Measurements from ENCODE around the gene ADTRP. TPM values are rescaled to one million over a fixed set of nuclear protein-coding genes. Genes with fewer than 3 reads are reported as not detected.

ADTRP gene
- total RNA-seq, 1 donor from 2014 or later: under 0.01 TPM

GRCh38 chr6:11791354-11792107, 12.9 kb upstream of the ADTRP start:
- no peaks in the 10 kb centered on the region for H3K36me3 ChIP-seq (ENCODE audit: control insufficient read depth in 3 of 3, insufficient read depth in 3 of 3, low read length in 3 of 3)
- H3K4me1 ChIP-seq (ENCODE audit: control insufficient read depth in 3 of 3, insufficient read depth in 3 of 3, low read length in 3 of 3): no peaks in the 10 kb centered on the region
- no peak overlapping the region for H3K9ac ChIP-seq (ENCODE audit: low read depth in 1 of 3, low read length in 3 of 3)
- peaks cover 0 to 3% (median 0%) of the 10 kb centered on the region in 3 donors for H3K9me3 ChIP-seq (ENCODE audit: control insufficient read depth in 3 of 3, low read length in 3 of 3)
- no peak overlapping the region for H3K4me3 ChIP-seq (ENCODE audit: low read length in 3 of 3)
- H3K27me3 ChIP-seq (ENCODE audit: control insufficient read depth in 3 of 3, insufficient read depth in 3 of 3, low read length in 3 of 3): no peaks in the 10 kb centered on the region
- no peak overlapping the region for H3K27ac ChIP-seq (ENCODE audit: low read depth, low read length)

DNA sequence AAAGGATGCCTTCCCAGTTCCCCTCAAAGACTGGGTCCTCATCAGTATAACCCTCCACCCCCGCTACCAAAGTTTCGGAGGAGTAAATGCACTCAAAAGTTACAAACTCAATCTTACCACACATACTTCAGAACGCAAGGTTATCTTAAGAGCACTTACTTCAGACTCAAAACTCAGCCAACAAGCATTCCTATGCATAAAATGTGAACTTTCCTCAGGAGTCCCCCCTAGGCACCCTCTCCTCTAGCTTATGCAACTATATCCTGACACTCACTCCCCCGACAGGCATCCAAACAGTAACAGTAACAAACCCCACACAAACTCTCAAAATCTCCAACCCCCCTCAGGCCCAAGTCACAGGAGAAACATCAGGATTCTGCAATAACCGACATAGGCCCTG, 11.1 kb upstream of the ADTRP start:
- no peak overlapping the region for H3K27ac ChIP-seq (ENCODE audit: low read depth, low read length)

GRCh38 chr6:11788043-11788442, 9.4 kb upstream of the ADTRP start:
- Histone ChIP-seq H3K4me3 (ENCODE audit: low read length in 3 of 3) (no peak overlapping the region), H3K27me3 (ENCODE audit: control insufficient read depth in 3 of 3, insufficient read depth in 3 of 3, low read length in 3 of 3) (no peaks in the 10 kb centered on the region), H3K27ac (ENCODE audit: low read depth, low read length) (no peak overlapping the region)

More for the DNA sequence above, 11.1 kb upstream of the ADTRP start:
- Histone ChIP-seq H3K4me3 (ENCODE audit: low read length in 3 of 3) (no peak overlapping the region), H3K27me3 (ENCODE audit: control insufficient read depth in 3 of 3, insufficient read depth in 3 of 3, low read length in 3 of 3) (no peaks in the 10 kb centered on the region), H3K4me1 (ENCODE audit: control insufficient read depth in 3 of 3, insufficient read depth in 3 of 3, low read length in 3 of 3) (no peaks in the 10 kb centered on the region), H3K36me3 (ENCODE audit: control insufficient read depth in 3 of 3, insufficient read depth in 3 of 3, low read length in 3 of 3) (no peaks in the 10 kb centered on the region), H3K9ac (ENCODE audit: low read depth in 1 of 3, low read length in 3 of 3) (no peak overlapping the region), H3K9me3 (ENCODE audit: control insufficient read depth in 3 of 3, low read length in 3 of 3) (peaks cover 0 to 3% (median 0%) of the 10 kb centered on the region in 3 donors)

GRCh38 chr6:11785774-11786579, 7.4 kb upstream of the ADTRP start:
- no peaks in the 10 kb centered on the region for H3K4me1 ChIP-seq (ENCODE audit: control insufficient read depth in 3 of 3, insufficient read depth in 3 of 3, low read length in 3 of 3)
- H3K36me3 ChIP-seq (ENCODE audit: control insufficient read depth in 3 of 3, insufficient read depth in 3 of 3, low read length in 3 of 3): no peaks in the 10 kb centered on the region
- H3K27me3 ChIP-seq (ENCODE audit: control insufficient read depth in 3 of 3, insufficient read depth in 3 of 3, low read length in 3 of 3): no peaks in the 10 kb centered on the region
- H3K9me3 ChIP-seq (ENCODE audit: control insufficient read depth in 3 of 3, low read length in 3 of 3): no peaks in the 10 kb centered on the region
- H3K27ac ChIP-seq (ENCODE audit: low read depth, low read length): no peak overlapping the region
- H3K9ac ChIP-seq (ENCODE audit: low read depth in 1 of 3, low read length in 3 of 3): no peak overlapping the region
- no peak overlapping the region for H3K4me3 ChIP-seq (ENCODE audit: low read length in 3 of 3)

More at GRCh38 chr6:11788043-11788442, 9.4 kb upstream of the ADTRP start:
- Histone ChIP-seq H3K4me1 (ENCODE audit: control insufficient read depth in 3 of 3, insufficient read depth in 3 of 3, low read length in 3 of 3) (no peaks in the 10 kb centered on the region), H3K9ac (ENCODE audit: low read depth in 1 of 3, low read length in 3 of 3) (no peak overlapping the region), H3K36me3 (ENCODE audit: control insufficient read depth in 3 of 3, insufficient read depth in 3 of 3, low read length in 3 of 3) (no peaks in the 10 kb centered on the region), H3K9me3 (ENCODE audit: control insufficient read depth in 3 of 3, low read length in 3 of 3) (peaks cover 0 to 3% (median 0%) of the 10 kb centered on the region in 3 donors)

DNA sequence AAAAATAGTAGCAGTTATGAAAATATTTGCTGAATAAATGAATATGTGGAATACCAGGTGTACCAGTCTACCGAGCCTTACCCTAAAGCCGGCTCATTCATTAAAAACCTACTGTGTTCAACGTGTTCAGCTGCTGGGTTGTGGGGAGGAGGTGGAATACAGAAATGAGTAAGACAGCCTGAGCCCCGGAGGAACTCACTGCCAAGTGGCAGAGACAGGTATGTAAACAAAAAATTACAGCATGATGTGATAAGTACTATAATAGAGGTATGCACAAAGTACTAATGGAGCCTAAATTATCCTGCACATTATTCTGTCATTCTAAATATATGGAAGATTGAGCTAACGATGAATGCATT, 6.8 kb upstream of the ADTRP start:
- H3K27ac ChIP-seq (ENCODE audit: low read depth, low read length): no peak overlapping the region
- no peak overlapping the region for H3K9ac ChIP-seq (ENCODE audit: low read depth in 1 of 3, low read length in 3 of 3)
- no peak overlapping the region for H3K4me3 ChIP-seq (ENCODE audit: low read length in 3 of 3)
- no peaks in the 10 kb centered on the region for H3K9me3 ChIP-seq (ENCODE audit: control insufficient read depth in 3 of 3, low read length in 3 of 3)
- no peaks in the 10 kb centered on the region for H3K36me3 ChIP-seq (ENCODE audit: control insufficient read depth in 3 of 3, insufficient read depth in 3 of 3, low read length in 3 of 3)
- H3K4me1 ChIP-seq (ENCODE audit: control insufficient read depth in 3 of 3, insufficient read depth in 3 of 3, low read length in 3 of 3): no peaks in the 10 kb centered on the region
- H3K27me3 ChIP-seq (ENCODE audit: control insufficient read depth in 3 of 3, insufficient read depth in 3 of 3, low read length in 3 of 3): no peaks in the 10 kb centered on the region

- Histone ChIP-seq H3K36me3 (ENCODE audit: control insufficient read depth in 3 of 3, insufficient read depth in 3 of 3, low read length in 3 of 3) (no peaks in the 10 kb centered on the region), H3K27ac (ENCODE audit: low read depth, low read length) (no peak overlapping the region), H3K27me3 (ENCODE audit: control insufficient read depth in 3 of 3, insufficient read depth in 3 of 3, low read length in 3 of 3) (no peaks in the 10 kb centered on the region), H3K9me3 (ENCODE audit: control insufficient read depth in 3 of 3, low read length in 3 of 3) (no peaks in the 10 kb centered on the region), H3K4me1 (ENCODE audit: control insufficient read depth in 3 of 3, insufficient read depth in 3 of 3, low read length in 3 of 3) (peaks cover 0 to 3% (median 2%) of the 10 kb centered on the region in 3 donors), H3K4me3 (ENCODE audit: low read length in 3 of 3) (no peak overlapping the region), H3K9ac (ENCODE audit: low read depth in 1 of 3, low read length in 3 of 3) (no peak overlapping the region)
Observed at GRCh38 chr6:11784341-11784740, 5.7 kb upstream of the ADTRP start.

- no peak overlapping the region for H3K4me3 ChIP-seq (ENCODE audit: low read length in 3 of 3)
- no peak overlapping the region for H3K27ac ChIP-seq (ENCODE audit: low read depth, low read length)
- H3K4me1 ChIP-seq (ENCODE audit: control insufficient read depth in 3 of 3, insufficient read depth in 3 of 3, low read length in 3 of 3): peaks cover under 1 to 4% (median 4%) of the 10 kb centered on the region in 3 donors
- no peaks in the 10 kb centered on the region for H3K27me3 ChIP-seq (ENCODE audit: control insufficient read depth in 3 of 3, insufficient read depth in 3 of 3, low read length in 3 of 3)
- H3K36me3 ChIP-seq (ENCODE audit: control insufficient read depth in 3 of 3, insufficient read depth in 3 of 3, low read length in 3 of 3): no peaks in the 10 kb centered on the region
- no peak overlapping the region for H3K9ac ChIP-seq (ENCODE audit: low read depth in 1 of 3, low read length in 3 of 3)
- H3K9me3 ChIP-seq (ENCODE audit: control insufficient read depth in 3 of 3, low read length in 3 of 3): no peaks in the 10 kb centered on the region
Observed at GRCh38 chr6:11783524-11784064, 5.0 kb upstream of the ADTRP start.

DNA sequence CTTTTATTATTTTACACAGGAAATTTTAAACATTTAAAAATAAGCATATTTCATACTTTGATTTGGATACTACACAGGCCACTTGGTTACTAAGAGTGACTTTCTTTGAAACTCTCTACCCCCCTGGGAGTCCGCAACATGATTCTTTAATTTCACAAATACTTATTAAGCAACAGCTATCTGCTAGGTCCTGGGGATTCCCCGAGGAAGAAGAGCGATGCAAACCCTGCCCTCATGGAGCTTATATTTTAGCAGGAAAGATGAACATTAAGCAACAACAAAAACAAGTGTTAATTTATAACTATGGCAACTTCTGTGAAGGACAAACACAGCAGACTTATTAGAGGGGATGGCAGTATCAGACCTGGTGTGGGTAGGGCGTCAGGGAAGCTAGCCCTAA, 3.9 kb upstream of the ADTRP start:
- H3K9ac ChIP-seq (ENCODE audit: low read depth in 1 of 3, low read length in 3 of 3): no peak overlapping the region
- H3K4me3 ChIP-seq (ENCODE audit: low read length in 3 of 3): no peak overlapping the region
- H3K36me3 ChIP-seq (ENCODE audit: control insufficient read depth in 3 of 3, insufficient read depth in 3 of 3, low read length in 3 of 3): no peaks in the 10 kb centered on the region
- H3K4me1 ChIP-seq (ENCODE audit: control insufficient read depth in 3 of 3, insufficient read depth in 3 of 3, low read length in 3 of 3): peaks cover 3 to 7% (median 4%) of the 10 kb centered on the region in 3 donors
- no peaks in the 10 kb centered on the region for H3K9me3 ChIP-seq (ENCODE audit: control insufficient read depth in 3 of 3, low read length in 3 of 3)
- H3K27ac ChIP-seq (ENCODE audit: low read depth, low read length): no peak overlapping the region
- H3K27me3 ChIP-seq (ENCODE audit: control insufficient read depth in 3 of 3, insufficient read depth in 3 of 3, low read length in 3 of 3): no peaks in the 10 kb centered on the region

DNA sequence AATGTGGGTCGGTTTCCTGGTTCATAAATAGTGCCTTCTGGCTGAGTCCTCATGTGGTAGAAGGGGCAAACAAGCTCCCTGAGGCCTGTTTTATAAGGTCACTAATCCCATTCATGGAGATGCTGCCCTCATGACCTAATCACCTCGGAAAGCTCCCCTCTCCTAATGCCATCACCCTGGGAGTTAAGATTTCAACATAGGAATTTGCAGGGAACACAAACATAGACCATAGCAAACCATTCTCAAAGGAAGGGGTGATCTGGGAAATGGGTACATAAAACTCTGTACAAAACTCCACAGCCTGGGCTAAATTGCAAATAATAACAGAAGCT, 1.5 kb upstream of the ADTRP start:
- Histone ChIP-seq H3K4me3 (ENCODE audit: low read length in 3 of 3) (no peak overlapping the region), H3K9ac (ENCODE audit: low read depth in 1 of 3, low read length in 3 of 3) (no peak overlapping the region), H3K27ac (ENCODE audit: low read depth, low read length) (no peak overlapping the region), H3K36me3 (ENCODE audit: control insufficient read depth in 3 of 3, insufficient read depth in 3 of 3, low read length in 3 of 3) (no peaks in the 10 kb centered on the region), H3K4me1 (ENCODE audit: control insufficient read depth in 3 of 3, insufficient read depth in 3 of 3, low read length in 3 of 3) (peaks cover 3 to 7% (median 4%) of the 10 kb centered on the region in 3 donors), H3K27me3 (ENCODE audit: control insufficient read depth in 3 of 3, insufficient read depth in 3 of 3, low read length in 3 of 3) (no peaks in the 10 kb centered on the region), H3K9me3 (ENCODE audit: control insufficient read depth in 3 of 3, low read length in 3 of 3) (no peaks in the 10 kb centered on the region)
